HUES64 (cell line): ENCODE measurements around the gene C2orf80. TPM values are rescaled to one million over a fixed set of nuclear protein-coding genes. Genes with fewer than 3 reads are reported as not detected.
"Not testable (repeated sequence)": the region's sequence is repeated elsewhere in the genome, so short reads cannot be mapped to it uniquely, and the experiment has no call there.

Experiments
- H3K27ac ChIP-seq: 2 replicates; pipeline ENCODE4 v1.7.0; 2013; ENCODE audit warnings: low read depth, low read length, inconsistent platforms
- H3K27me3 ChIP-seq: 2 replicates; pipeline ENCODE4 v1.6.1; 2013; ENCODE audit warnings: mild to moderate bottlenecking, low read length; ENCODE audit not compliant: insufficient read depth
- H3K36me3 ChIP-seq: 2 replicates; pipeline ENCODE4 v1.6.1; 2013; ENCODE audit warnings: mild to moderate bottlenecking, low read length; ENCODE audit not compliant: insufficient read depth
- H3K4me1 ChIP-seq: 2 replicates; pipeline ENCODE4 v1.6.1; 2013; ENCODE audit warnings: mild to moderate bottlenecking, low read length, moderate library complexity; ENCODE audit not compliant: insufficient read depth
- H3K4me3 ChIP-seq: 2 replicates; pipeline ENCODE4 v1.5.1; 2013; ENCODE audit warnings: mild to moderate bottlenecking, low read length, moderate library complexity
- H3K9ac ChIP-seq: 2 replicates; pipeline ENCODE4 v1.6.1; 2013; ENCODE audit warnings: mild to moderate bottlenecking, low read depth, low read length
- H3K9me3 ChIP-seq: 2 replicates; pipeline ENCODE4 v1.6.1; 2013; ENCODE audit warnings: low read depth, low read length; ENCODE audit not compliant: insufficient read depth
- WGBS: fragments of 150-250, 120-280 bp; methylation state at CpG from one replicate; pipeline ENCODE4 v1.1.7; 2013; ENCODE audit warnings: missing lambda C conversion rate; 5-methylcytosine and 5-hydroxymethylcytosine counted together
- polyA plus RNA-seq, 2 experiments: library from polyadenylated mRNA; stranded (reverse); fragments of 50-300 nt; gene quantifications; one replicate each; pipeline ENCODE4 v1.2.3, GENCODE V29; 2013

C2orf80 gene
- polyA plus RNA-seq (2013, experiment 1 of 2), result 1.9 TPM
- polyA plus RNA-seq (2013, experiment 2 of 2), result 3.4 TPM

GRCh38 chr2:208189810-208190503 lies at the start of gene C2orf80:
TSS of gene C2orf80 (minus strand) at chr2:208190030. CDS start at chr2:208186986, 3,044 bp downstream.
- H3K4me1 ChIP-seq, result peaks cover 25% of the 10 kb centered on the region
- no peaks in the 10 kb centered on the region for H3K27me3 ChIP-seq
- WGBS, result 84% methylated on average over 9 of the region's 10 CpGs
- no peak within 1 kb of the TSS for H3K9ac ChIP-seq
- H3K36me3 ChIP-seq, result no peaks in the 10 kb centered on the region
- H3K27ac ChIP-seq, result no peak within 1 kb of the TSS
- no peak within 1 kb of the TSS for H3K4me3 ChIP-seq
- no peaks in the 10 kb centered on the region for H3K9me3 ChIP-seq

GRCh38 chr2:208235860-208236259 lies 46.0 kb upstream of the C2orf80 start:
- H3K4me1 ChIP-seq, result no peaks in the 10 kb centered on the region
- peaks cover 10% of the 10 kb centered on the region; the same call in 1 of the 2 replicates for H3K9me3 ChIP-seq
- peaks cover 50% of the 10 kb centered on the region for H3K36me3 ChIP-seq
- H3K4me3 ChIP-seq, result no peak overlapping the region
- no peak overlapping the region for H3K27ac ChIP-seq
- WGBS, result no CpG with 5 or more reads among the region's 2 CpGs
- no peak overlapping the region for H3K9ac ChIP-seq
- no peaks in the 10 kb centered on the region for H3K27me3 ChIP-seq

GRCh38 chr2:208234786-208235185 lies 45.0 kb upstream of the C2orf80 start:
- Histone ChIP-seq H3K27me3 (no peaks in the 10 kb centered on the region), H3K9ac (no peak overlapping the region), H3K27ac (no peak overlapping the region), H3K4me3 (no peak overlapping the region), H3K9me3 (peaks cover 10% of the 10 kb centered on the region; the same call in 1 of the 2 replicates), H3K4me1 (no peaks in the 10 kb centered on the region), H3K36me3 (peaks cover 39% of the 10 kb centered on the region)
- 93% methylated on average over 1 of the region's 1 CpG for WGBS

GRCh38 chr2:208228476-208228875 lies 38.6 kb upstream of the C2orf80 start:
- WGBS, result 91% methylated on average over 1 of the region's 1 CpG
- Histone ChIP-seq H3K9me3 (peaks cover 10% of the 10 kb centered on the region; the same call in 1 of the 2 replicates), H3K36me3 (no peaks in the 10 kb centered on the region), H3K27ac (no peak overlapping the region), H3K9ac (no peak overlapping the region), H3K4me1 (no peaks in the 10 kb centered on the region), H3K4me3 (no peak overlapping the region), H3K27me3 (no peaks in the 10 kb centered on the region)

- H3K4me3 ChIP-seq, result no peak overlapping the region
- no peaks in the 10 kb centered on the region for H3K27me3 ChIP-seq
- no peak overlapping the region for H3K27ac ChIP-seq
- peaks cover 10% of the 10 kb centered on the region; the same call in 1 of the 2 replicates for H3K9me3 ChIP-seq
- no peaks in the 10 kb centered on the region for H3K36me3 ChIP-seq
- no peaks in the 10 kb centered on the region for H3K4me1 ChIP-seq
- WGBS, result 95% methylated on average over 33 of the region's 33 CpGs
- H3K9ac ChIP-seq, result no peak overlapping the region
Measured at GRCh38 chr2:208227581-208228232, 37.9 kb upstream of the C2orf80 start.

- Histone ChIP-seq H3K36me3 (no peaks in the 10 kb centered on the region), H3K27ac (no peak overlapping the region), H3K9me3 (peaks cover 10% of the 10 kb centered on the region), H3K4me3 (no peak overlapping the region), H3K27me3 (no peaks in the 10 kb centered on the region), H3K4me1 (no peaks in the 10 kb centered on the region), H3K9ac (no peak overlapping the region)
- 100% methylated on average over 2 of the region's 2 CpGs for WGBS
Measured at GRCh38 chr2:208224802-208225201, 35.0 kb upstream of the C2orf80 start.

- peaks cover 10% of the 10 kb centered on the region for H3K9me3 ChIP-seq
- no peak overlapping the region for H3K27ac ChIP-seq
- H3K9ac ChIP-seq, result no peak overlapping the region
- H3K4me1 ChIP-seq, result no peaks in the 10 kb centered on the region
- H3K36me3 ChIP-seq, result no peaks in the 10 kb centered on the region
- no peaks in the 10 kb centered on the region for H3K27me3 ChIP-seq
- no peak overlapping the region for H3K4me3 ChIP-seq
- WGBS, result 97% methylated on average over 3 of the region's 3 CpGs
Measured at GRCh38 chr2:208222351-208222750, 32.5 kb upstream of the C2orf80 start.

- H3K9me3 ChIP-seq, result peaks cover 10% of the 10 kb centered on the region
- not testable (repeated sequence) for H3K36me3 ChIP-seq, H3K9ac ChIP-seq, H3K27me3 ChIP-seq, H3K27ac ChIP-seq, H3K4me1 ChIP-seq, H3K4me3 ChIP-seq
- 84% methylated on average over 3 of the region's 3 CpGs for WGBS
Measured at GRCh38 chr2:208221873-208222272, 32.0 kb upstream of the C2orf80 start.

GRCh38 chr2:208210688-208211451 lies 21.0 kb upstream of the C2orf80 start:
- H3K9ac ChIP-seq, result no peak overlapping the region

GRCh38 chr2:208208335-208209085 lies 18.7 kb upstream of the C2orf80 start:
- 0 out of 2 replicates have a peak, but pooled peaks cover under 1% of the 10 kb centered on the region for H3K4me1 ChIP-seq

More at GRCh38 chr2:208210688-208211451, 21.0 kb upstream of the C2orf80 start:
- Histone ChIP-seq H3K4me1 (peaks cover 9% of the 10 kb centered on the region), H3K4me3 (no peak overlapping the region), H3K27me3 (no peaks in the 10 kb centered on the region), H3K27ac (no peak overlapping the region), H3K36me3 (no peaks in the 10 kb centered on the region), H3K9me3 (no peaks in the 10 kb centered on the region)
- WGBS, result 96% methylated on average over 9 of the region's 9 CpGs

More at GRCh38 chr2:208208335-208209085, 18.7 kb upstream of the C2orf80 start:
- no peaks in the 10 kb centered on the region for H3K36me3 ChIP-seq
- no peak overlapping the region for H3K9ac ChIP-seq
- no peak overlapping the region for H3K27ac ChIP-seq
- no peak overlapping the region for H3K4me3 ChIP-seq
- no peaks in the 10 kb centered on the region for H3K27me3 ChIP-seq
- H3K9me3 ChIP-seq, result no peaks in the 10 kb centered on the region
- WGBS, result 94% methylated on average over 9 of the region's 9 CpGs
